Activated T-cell treated with anti-CD3 and anti-CD28 coated beads for 1 hour (primary cell): Measurements from ENCODE around the gene CLMN.

ENCODE experiments used
- DNase-seq: peaks from one replicate; pipeline ENCODE4 v3.0.0-alpha.2; 2020; ENCODE audit warnings: low read depth

The CLMN gene

DNA sequence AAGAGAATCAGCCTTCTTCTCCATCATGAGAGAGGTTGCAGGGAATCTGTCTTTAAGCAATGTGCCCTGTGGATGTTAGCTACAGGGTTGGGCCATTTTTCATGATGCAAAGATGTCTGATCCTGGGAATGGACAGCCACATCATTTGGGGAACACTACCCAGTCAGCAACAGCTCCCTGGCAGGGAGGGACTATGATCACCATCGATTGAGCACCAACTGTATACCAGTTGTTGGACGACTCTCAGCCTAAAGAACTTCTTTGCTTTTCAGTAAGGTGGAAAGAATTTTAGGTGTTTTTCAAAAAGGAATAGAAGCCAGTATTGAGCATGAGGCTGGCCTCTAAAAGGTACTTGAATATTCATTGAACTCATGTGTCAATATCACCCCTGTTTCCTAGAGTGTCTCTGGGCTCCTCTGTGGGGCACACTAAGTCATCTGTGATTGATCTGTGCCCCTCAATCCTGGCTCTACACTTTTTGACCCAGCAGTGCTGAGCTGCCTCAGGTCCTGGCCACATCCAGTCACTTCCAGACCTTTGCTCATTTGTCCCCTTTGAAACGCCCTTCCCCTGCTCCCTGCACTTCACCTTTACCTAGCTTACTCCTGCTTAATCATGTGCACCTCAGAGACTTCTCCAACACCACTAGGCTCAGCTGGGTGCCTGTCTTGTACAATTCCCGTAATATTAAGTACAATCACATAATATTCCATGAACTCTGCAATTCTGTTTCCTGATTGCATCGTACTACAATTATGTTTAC is 2.2 kb upstream of the CLMN start:
- DNase-seq, result no peak

DNA sequence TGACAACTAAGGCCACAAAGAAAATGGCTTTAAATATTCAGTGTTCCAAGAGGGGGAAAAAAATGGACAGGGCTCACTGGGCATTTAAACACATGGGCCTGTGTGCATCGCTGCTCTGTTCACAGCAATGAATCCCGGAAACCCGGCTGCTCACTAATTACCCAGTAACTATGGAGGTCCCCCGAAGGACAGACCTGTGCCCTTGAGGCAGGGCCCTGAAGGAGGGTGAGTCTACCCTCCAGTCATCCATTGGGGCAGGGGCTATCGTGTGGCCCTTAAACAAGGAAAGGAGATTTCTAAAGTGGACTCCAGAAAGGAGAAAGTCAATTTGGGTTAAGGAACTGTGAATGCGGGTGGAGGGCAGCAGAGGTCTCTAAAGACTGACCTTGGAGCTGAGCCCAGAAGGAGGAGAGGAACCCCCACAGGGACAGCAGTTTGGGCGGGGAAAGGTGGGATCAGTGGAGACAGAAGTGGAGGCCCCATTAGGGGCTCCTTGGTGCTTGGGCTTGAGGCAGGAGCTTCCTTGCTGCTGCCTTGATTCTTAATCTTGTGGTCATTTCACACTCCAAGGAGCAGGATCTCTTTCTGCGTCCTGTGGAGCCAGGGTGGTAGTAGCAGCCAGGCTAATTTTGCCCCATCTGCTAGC is 1.4 kb upstream of the CLMN start:
- DNase-seq, result no peak

DNA sequence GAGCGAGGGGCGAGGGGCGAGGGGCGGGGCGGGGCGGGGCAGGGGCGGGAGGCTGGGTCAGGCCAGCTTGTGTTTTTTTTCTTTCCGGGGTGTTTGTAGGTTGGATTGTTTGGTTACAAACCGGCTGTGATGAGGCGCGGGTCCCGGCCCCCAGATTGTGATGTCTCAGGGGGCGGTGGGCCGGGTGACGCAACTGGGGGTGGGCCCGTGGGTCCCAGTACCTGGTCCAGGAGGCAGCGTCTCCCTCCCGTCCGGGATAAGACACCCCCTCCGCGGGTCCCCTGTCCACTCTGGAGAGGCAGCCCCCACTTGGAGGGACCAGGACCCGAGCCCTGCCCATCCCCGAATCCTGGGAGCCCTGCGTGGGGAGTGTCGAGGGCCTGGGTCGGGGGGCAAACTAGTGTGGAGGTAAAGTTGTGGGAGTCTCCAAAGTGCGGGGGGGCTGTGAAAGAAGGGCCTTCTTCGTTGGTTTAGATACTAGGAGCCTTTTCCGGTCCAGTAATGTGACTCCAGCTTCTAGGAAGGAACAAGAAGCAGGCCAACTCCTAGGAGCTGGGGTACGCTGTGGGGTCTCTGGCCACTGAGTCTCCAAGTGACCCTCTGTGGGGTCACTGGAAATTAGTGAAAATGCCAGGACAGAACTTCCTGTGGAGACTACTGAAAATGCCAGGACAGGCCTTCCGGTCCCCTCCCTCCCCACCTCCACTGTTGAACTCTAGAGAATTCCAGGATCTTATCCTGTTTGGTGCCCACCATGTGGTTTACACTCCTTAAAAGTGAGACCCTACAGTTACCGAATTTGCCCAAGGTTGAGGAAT is 579 bp upstream of the CLMN start:
- DNase-seq, result no peak

DNA sequence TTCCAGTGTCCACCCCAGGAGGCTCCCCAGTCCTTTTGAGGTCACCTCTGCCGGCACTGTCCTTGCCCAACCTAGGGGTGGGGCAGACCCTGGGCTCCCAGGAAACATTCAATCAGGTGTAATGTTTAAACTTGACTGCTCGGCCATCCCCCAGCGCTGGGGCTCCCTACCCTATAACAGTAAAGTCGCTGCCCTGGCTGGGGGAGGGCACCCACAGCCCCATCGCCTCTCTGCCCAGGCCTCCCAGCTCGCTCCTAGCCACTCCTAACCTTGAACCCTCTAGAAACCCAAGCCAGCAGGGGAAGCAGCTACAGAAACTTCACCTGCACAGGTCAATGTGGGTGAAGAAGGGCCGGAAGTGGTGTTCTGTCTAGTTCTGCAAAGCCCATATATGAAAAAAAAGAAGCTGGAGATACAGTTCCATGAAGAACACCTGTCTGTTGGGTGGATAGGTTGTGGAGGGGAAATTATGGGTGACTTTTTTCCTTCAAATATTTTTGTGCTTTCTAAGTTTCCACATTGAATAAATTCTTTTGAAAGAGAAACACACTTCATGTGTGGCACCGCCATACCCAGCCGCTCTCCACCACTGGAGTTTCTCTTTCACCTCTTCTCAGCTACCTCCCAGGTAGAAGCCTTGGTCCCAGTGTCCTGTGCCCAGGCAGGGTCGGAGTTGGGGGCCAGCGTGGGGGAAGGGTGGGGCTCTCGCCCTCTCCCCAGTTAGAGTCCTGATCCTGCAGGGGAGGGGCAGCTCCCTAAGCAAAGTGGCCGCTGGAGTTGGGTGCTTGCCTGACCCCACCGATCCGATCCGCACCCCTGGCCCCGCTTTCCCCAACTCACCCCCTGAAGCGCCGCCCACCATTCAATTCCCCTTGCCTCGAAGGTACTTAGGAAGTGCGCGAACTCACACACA is 1.1 kb downstream of the CLMN start:
- DNase-seq, result no peak

DNA sequence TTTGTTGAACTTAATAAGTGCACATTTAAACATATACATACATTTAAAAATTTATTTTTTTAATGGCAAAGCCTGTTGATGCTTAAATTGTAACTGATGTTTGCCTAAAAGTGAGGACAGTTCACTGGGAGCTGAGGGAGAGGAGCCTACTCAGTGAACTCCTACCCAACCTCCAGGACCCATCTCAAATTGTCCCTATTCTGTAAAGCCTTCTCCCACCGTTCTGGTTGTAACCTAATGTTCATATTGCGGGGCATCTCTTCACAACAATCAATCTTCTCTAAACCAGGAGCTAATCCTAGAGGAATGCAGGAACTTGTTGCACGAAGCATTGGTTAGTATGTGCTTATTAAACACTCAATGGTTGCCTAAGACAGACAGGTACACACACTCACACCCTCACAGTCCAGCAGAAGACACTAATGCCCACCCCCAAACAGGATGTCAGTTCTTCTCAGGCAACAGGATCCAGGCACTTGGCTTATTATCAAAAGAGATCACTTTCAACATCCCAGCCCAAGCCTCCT is 1.8 kb downstream of the CLMN start:
- DNase-seq, result no peak

DNA sequence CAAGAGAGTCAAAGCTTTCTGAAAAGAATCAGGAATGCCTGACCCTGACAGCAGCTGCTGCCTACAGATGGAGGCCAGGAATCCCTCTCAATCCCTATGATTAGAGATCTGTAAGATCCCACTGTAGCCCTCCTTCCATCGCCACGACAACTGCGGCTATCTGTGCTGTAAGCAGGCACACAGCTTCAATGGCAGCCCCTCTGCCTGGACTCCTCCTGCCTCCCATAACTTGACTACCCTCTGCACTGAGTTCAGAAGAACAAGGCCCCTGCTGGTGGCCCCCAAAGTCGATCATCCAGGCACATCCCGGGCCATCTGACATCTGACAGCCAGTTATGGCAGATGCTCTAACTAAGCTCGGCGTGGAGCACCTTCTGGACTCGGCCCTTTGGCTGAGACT is 2.9 kb downstream of the CLMN start:
- no peak for DNase-seq

DNA sequence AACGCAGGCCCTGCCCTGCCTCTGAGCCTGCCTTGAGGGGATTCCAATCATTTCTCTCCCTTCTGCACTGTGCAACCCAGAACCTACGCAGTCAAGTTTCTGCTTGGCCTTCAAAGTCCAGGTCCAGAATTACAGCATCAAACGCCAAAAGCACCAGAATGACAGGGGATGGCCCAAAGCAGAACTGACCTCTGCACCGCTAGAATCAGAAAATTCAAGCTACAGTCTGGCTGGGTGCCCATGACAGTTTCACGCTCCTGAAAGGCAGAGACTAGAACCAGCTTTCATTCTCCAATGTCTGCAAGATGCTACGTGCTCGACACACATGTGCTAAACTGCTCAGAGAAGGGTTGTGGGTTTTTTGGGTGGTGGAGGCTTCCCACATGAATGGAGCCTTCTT is 4.1 kb downstream of the CLMN start:
- no peak for DNase-seq

DNA sequence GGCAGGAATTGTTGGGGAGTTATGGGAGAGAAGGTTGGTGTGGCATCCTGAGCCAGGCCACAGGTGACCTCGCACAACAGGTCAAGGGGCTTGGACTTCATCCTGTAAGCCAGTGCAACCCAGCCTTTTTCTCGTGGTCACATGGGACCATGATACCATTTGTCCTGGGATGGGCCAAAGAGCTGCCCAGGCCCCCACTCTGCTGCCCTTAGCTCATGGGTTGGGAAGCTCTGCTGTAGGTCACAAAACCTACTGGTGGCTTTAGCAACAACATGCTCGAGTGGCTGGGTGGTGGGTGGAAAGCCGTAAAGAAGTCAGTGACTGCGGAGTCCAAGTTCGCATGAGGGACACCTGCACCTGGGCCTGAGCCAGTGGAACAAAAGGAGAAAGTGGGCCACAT is 4.6 kb downstream of the CLMN start:
- no peak for DNase-seq

DNA sequence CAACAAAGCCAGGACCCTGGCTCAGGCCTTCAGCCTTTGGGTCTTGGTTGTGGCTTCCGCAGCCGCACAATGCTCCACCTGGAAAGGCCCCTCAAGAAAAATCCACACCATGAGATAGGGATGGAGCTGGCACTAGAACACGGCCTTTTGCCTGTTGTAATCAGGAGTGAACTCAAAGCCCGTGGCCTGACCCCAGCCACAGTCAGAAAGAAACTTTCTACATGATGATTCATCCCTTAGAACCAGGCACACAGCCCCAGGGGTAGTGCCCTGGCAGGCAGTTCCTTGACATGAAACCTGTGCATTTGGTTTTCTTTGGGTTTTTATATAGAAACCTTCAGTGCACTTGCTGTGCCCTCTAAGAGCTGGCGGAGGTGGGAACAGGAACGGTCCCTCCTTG is 5.1 kb downstream of the CLMN start:
- DNase-seq, result no peak

DNA sequence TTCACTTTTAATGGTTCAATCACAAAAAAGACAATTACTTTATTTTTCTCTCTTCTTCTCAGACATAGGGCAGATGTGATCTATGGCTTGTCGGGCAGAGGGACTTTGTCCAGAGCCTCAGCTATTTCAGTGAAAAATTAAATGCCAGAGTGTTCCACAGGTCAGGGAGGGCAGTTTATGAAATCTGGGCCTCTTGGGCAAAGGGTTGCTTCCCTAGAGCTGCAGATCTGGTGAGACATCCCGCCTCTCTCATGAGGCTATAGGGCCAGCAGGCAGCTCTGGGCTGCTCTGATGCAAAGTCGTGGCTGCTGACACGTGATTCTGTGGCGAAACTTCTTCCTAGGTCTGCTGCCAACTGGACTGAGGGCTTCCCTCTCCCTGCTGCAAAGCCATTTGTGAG is 6.0 kb downstream of the CLMN start:
- DNase-seq, result no peak

DNA sequence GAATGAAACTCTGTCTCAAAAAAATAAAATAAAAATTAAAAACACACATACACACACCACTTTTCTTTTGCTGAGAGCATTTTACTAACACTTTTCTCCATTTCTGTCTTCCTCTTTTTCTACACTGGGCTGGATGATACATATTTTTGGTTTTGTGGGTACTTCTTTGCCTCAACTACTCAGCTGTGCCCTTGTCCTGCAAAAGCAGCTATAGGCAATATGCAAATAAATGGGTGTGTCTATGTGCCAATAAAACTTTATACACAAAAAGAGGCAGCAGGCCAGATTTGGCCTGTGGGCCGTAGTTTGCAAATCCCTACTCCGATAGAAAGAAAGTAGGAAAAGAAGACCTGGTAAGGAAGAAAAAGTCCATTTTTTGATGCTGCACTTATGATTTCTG is 6.5 kb downstream of the CLMN start:
- DNase-seq, result no peak

DNA sequence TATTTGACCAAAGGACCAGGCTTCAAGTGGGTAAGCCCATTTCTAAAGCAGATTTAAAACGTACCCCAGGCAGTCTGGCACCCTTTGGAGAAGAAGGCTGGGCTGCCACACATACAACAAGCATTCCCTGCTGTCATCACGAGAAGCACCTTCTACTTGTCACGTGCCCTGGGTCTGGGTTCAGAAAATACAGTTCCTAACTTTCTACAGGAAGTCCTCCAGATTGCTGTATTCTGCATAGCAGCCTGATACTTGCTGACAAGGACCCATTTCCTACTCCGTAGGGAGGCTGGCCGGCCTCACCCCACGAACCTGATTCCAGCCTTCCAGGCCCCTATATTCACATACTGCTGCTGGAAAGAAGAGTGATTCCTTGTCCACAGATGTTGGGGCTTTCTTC is 7.4 kb downstream of the CLMN start:
- DNase-seq, result no peak

DNA sequence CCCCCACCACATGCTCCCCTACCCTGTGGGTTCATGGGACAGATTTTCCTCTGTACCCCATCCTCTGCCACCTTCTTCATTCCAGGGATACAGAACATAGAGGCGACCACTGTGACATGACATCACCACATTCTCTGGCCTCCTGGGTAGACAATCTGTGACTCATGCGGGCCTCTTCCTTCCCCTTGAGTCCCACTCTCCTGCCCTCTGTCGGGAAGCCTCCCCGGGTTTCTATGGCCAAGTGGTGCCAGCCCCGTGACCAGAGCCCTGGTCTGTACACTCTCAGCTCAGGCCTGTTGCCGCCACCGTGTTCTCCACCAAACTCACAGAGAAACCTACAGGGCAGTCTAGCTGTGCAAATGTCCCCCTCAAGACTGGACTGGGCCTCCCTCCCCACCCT is 8.0 kb downstream of the CLMN start:
- DNase-seq, result no peak

DNA sequence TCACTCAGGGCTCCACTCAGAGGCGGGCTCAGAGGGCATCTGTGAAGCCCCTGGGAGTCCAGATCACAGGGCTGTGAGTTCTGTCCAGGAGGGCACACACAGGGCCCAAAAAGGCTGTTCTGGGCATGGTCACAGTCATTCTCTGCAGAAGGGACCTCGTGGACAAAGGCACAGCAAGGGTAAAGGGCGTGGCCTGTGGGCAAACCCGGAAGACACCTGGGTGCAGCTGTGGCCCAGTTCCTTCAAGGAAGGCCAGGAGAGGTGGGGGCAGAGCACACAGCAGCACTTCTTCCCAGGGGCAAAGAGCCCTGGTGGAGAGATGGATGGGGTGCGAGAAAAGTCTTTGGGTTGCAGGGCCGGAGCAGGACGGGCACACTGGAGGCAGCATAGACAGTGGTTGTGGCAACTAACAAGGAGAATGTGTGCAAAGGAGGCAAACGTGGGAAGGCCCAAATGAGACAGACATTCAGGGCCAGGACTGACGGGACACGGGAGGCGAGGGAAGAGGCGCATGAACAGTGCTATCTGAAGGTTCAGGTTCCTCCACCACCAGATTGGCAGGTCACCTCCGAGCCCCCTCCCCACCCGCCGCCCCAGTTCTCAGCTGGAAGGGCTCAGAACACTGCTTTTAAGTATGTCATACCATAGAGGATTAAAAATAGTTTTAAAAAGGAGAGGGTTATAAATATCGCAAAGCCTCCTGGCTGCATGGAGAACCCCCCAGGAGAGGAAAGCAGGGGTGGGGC is 8.9 kb downstream of the CLMN start:
- DNase-seq, result no peak

DNA sequence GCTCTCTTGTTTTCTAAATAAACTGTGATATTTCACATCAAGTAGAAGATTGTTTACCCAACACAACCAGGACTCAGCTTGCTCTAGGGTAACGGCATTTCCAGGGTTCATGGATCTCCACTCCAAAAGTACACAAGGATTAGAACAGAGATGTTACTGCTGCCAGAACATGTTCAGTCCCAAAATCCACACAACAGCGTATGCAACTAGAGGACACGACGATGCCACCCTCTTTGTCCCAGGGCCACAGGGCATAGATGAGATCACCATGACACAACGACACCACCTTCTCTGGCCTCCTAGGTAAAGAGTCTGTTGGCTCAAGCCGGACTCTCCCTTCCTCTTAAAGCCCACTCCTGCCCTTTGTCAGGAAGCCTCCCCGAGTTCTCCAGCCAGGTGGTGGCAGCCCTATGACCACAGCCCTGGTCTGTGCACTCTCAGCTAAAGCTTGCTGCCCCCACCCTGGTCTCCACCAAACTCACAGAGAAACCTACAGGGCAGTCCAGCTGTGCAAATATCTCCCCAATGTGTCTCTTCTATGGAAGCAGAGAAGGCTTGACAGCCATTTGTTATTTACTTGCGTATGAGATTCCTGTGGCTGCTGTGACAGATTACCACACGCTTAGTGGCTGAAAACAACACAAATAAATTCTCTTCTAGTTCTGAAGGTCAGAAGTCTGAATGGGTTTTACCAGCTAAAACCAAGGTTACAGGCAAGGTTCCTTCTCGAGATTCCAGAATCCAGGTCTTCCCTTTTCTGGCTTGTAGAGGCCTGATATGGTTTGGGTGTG is 10.3 kb downstream of the CLMN start:
- DNase-seq, result no peak

DNA sequence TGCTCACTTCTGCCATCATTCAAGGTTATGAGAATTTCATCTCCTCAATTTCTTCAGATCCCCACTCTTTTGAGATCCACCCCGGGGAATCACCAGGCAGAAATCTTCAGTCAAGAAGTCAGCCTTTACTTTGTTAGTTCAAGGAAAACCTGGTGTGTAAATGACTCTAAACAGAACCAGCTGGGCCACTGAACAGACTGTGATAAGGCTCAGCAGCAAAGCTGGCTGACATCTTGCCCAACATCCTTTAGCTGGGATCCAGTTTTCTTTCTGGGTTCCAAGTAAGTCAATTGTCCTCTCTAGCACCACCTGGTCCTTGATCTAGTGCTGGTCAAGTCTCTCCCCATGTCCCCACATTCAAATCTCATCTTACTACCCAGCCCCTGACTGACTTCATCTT is 11.6 kb downstream of the CLMN start:
- DNase-seq, result no peak

DNA sequence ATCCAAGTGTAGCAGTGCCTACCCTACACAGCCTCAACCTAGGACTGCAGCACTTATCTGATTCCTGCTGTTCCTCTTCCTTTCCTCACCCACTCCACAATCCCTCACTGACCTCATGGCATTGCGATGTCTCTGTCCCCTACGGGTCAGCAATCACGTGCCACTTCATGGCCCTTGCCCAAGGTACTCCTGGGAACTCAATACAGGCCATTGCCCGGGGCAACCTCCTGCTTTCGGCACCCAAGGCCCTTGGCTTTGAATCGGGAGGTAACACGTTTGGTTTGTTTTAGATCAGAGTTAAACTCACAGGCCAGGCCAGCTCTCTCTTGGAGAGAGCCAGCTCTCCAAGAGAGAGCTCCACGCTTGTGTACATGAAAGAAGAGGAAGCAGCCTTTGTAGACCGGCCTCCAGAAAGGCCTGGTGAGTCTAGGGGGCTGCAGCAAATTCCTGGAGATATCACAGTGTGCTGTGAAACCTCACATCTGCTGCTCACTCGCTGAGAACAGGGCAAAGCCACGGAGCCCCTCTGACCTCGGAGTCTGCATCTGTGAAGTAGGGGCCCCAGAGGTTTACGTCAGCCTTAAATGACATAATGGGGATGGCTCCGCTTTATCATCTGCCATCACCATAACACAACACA is 12.2 kb downstream of the CLMN start:
- DNase-seq, result no peak

DNA sequence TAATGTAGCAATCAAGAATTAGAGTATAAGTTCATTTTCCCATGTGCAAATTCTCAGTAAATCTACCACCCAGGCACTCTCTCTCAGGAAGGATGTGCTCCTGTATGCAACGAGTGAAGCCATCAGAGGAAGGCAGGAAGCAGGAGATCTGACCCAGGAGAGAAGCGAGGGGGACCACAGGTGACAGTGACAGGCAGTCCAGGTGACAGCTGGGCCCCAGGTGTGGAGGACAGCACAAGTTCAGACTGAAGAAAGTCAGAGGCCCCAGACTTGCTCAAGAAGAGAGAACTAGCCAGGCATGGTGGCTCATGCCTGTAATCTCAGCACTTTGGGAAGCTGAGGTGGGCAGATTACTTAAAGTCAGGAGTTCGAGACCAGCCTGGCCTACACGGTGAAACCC is 13.8 kb downstream of the CLMN start:
- DNase-seq, result no peak

DNA sequence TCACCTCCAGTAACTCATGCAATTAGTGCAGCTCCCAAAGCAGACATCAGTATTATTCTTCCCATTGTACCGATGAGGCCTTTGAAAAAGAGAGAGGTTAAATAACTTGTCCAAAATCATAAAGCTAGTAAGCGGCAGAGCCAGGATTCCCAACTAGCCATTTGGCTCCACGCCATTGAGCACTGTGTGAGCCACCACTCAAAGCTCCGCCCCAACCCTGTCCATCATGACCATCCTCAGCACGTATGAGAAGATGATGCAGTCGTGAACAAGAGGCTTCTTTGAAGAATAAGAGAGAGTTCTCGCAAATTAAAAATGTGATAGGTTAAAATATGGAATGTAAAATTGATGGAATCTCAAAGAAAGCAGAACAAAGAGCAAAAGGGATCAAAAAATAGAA is 14.6 kb downstream of the CLMN start:
- DNase-seq, result no peak

DNA sequence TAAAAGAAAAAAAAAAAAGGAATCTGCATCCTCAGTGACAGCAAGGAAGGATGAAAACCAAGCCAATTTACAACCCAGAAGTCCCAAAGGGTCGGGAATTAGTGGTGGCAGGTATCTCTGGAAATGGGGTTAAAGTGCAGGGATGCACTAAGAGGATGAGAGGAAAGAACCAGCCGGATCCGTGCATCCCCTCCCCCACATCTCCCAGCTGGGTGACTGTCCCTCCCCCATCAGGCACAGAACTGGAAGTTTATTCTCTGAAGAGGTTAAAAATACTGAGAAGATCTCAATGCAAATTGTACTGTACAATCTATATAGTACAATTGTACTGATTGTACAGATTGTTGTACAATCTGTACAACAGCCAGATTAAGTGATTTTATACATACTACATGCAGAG is 15.4 kb downstream of the CLMN start:
- no peak for DNase-seq
